Measurements from ENCODE around the gene NRSN1.

NRSN1 gene

GRCh38 chr6:24100024-24100769 lies 25.8 kb upstream of the NRSN1 start:
- no peak for TF ChIP-seq CTCF (IDR thresholded peaks at IDR 0.05)

- TF ChIP-seq CTCF (IDR thresholded peaks at IDR 0.05), result no peak
These were observed 25.3 kb upstream of the NRSN1 start for GRCh38 chr6:24100770-24101155.

- TF ChIP-seq CTCF (IDR thresholded peaks at IDR 0.05), result no peak
These were observed 20.8 kb upstream of the NRSN1 start for GRCh38 chr6:24105191-24105590.

GRCh38 chr6:24106291-24106690 lies 19.7 kb upstream of the NRSN1 start:
- no peak for TF ChIP-seq CTCF (IDR thresholded peaks at IDR 0.05)

GRCh38 chr6:24107294-24107693 lies 18.7 kb upstream of the NRSN1 start:
- TF ChIP-seq CTCF (IDR thresholded peaks at IDR 0.05), result no peak

- no peak for TF ChIP-seq CTCF (IDR thresholded peaks at IDR 0.05)
These were observed 18.0 kb upstream of the NRSN1 start for GRCh38 chr6:24108056-24108455.

- TF ChIP-seq CTCF (IDR thresholded peaks at IDR 0.05), result no peak
These were observed 15.6 kb upstream of the NRSN1 start for GRCh38 chr6:24110417-24110816.

GRCh38 chr6:24113891-24114290 lies 12.1 kb upstream of the NRSN1 start:
- TF ChIP-seq CTCF (IDR thresholded peaks at IDR 0.05), result no peak

All from LNCAP (cell line).